Coronary artery (tissue), 2 donors: Measurements from ENCODE around the gene TRIM13.

Experiments used
- DNase-seq: peaks from one replicate; pipeline ENCODE4 v3.0.0-alpha.2; 2017; ENCODE audit warnings: low spot score
- H3K27ac ChIP-seq, 2 donors: fragments of 200-600 bp; sonication (generic); one replicate each; pipeline ENCODE4 v1.5.1; 2016 to 2019
- H3K4me3 ChIP-seq: fragments of 200-600 bp; sonication (generic); 2 replicates; pipeline ENCODE4 v1.5.1; 2016; ENCODE audit warnings: mild to moderate bottlenecking, moderate library complexity
- TF ChIP-seq, protein P1 (sequence below): fragments of 200-600 bp; sonication (generic); IDR thresholded peaks from one replicate; pipeline ENCODE4 v1.5.1; 2019; ENCODE audit warnings: antibody characterized with exemption

Gene TRIM13

DNA sequence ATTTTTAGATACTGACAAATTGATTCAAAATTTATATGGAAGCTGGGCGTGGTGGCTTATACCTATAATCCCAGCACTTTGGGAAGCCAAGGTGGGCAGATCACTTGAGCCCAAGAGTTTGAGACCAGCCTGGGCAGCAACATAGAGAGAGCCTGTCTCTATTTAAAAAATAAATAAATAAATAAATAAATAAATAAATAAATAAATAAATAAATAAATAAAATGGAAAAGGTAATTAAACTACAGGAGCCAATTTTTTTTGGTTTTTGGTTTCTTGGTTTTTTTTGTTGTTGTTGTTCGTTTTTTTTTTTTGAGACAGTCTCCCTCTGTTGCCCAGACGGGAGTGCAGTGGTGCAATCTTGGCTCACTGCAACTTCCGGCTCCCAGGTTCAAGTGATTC is 29.4 kb upstream of the TRIM13 start:
- TF ChIP-seq, protein P1, sequence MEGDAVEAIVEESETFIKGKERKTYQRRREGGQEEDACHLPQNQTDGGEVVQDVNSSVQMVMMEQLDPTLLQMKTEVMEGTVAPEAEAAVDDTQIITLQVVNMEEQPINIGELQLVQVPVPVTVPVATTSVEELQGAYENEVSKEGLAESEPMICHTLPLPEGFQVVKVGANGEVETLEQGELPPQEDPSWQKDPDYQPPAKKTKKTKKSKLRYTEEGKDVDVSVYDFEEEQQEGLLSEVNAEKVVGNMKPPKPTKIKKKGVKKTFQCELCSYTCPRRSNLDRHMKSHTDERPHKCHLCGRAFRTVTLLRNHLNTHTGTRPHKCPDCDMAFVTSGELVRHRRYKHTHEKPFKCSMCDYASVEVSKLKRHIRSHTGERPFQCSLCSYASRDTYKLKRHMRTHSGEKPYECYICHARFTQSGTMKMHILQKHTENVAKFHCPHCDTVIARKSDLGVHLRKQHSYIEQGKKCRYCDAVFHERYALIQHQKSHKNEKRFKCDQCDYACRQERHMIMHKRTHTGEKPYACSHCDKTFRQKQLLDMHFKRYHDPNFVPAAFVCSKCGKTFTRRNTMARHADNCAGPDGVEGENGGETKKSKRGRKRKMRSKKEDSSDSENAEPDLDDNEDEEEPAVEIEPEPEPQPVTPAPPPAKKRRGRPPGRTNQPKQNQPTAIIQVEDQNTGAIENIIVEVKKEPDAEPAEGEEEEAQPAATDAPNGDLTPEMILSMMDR = no peak
- no peak overlapping the region for H3K27ac ChIP-seq
- no peak overlapping the region for H3K4me3 ChIP-seq
- no peak for DNase-seq

DNA sequence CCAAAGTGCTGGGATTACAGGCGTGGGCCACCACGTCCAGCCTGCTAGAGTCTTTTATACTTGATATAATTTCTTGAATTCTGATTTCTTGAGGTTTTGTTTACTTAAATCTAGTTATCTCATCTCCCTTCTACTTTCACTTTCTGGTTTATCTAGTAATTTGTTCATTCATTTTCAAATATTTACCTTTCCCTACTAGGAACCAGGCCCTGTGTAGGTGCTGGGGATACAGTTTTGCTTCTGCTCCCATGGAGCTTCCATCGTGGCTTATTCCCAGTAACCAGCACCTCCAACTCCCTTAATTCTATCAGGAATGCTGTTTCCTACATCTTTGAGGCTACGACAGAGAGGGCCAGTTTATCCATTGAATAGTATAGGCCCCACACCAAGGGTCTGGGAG is 24.1 kb upstream of the TRIM13 start:
- DNase-seq = no peak
- TF ChIP-seq, protein P1 = no peak
- H3K4me3 ChIP-seq = no peak overlapping the region
- H3K27ac ChIP-seq = no peak overlapping the region

DNA sequence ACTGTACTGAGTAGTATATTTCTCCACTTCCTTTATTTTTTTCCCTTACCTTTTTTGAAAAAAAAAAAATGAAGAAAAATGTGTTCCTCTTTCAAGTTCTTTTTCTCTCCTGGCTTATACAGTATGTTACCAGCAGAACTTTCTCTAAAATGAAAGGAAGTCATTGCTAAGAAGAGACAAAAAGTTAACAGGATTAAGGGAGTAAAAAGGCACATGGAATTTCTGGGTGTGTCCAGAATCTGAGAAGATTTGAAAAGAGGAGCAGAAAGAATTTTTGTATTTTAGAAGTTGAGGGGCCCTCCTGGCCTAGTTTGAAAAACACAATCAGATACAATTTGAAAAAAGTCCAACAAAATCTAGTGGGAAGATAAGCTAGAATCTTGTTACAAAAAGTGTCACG is 21.0 kb upstream of the TRIM13 start:
- TF ChIP-seq, protein P1 = no peak
- no peak overlapping the region for H3K27ac ChIP-seq
- no peak for DNase-seq
- no peak overlapping the region for H3K4me3 ChIP-seq

DNA sequence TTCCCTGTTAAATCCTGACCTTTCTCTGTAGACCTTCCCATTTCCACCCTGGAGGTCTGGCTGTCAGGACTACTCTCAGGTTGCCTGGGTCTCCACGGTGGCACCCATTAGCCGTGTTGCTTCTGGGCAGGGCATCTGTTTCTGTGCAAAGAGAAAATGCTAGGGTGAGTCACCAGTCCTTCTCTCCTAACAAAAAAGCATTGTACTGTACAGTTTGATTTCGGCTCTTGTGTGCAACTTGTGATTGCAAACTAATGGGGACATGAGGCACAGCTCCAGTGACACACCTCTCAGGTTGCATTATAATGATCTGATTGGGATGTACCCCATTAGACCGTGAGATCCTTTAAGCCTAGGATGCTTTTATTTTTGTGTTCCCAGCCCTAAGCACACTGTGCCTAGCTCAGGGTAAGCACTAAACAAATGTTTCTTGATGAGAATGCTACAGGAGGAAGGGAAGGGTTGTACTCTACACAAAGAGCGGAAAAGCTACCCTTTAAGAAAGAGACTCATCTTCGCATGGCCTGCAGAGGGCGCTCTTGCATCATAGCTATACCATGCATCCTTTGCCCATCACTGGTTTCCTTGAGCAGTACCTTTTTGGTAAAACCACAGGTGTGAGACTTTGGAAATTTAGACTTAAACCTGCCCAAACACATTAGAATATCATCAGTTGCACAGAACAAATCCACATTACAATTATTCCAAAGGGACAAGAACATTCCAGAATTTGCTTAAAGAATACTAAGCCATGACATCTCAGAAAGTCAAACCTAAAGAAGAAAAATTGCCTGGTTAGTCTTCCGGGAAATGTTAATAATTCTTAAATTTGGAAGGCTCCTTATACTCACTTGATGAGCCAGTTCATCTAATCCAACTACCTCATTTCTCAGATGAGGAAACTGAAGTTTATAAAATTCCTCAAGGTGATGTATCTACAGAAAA is 20.3 kb upstream of the TRIM13 start:
- DNase-seq = no peak
- Histone ChIP-seq H3K4me3 (no peak overlapping the region), H3K27ac (no peak overlapping the region)
- TF ChIP-seq, protein P1 = peak; percentile 78

DNA sequence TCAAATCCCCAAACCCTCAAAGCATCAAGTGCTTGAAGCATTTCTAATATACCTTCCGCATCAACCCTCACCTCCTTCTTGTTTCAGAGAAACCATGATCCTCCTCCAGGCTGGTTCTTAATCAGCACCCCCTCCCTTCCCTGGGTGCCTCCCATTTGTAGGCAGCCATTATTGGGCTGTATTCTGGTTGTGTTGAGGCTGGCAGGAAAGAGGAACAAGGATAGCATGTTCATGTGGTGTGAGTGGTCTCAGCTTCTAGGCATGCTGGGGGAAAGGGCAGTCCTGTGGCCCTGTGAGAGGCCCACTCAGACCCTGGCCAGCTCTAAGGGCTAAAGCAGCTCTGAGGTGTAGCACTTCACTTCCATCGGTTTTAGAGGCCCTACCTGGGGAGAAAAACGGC is 18.9 kb upstream of the TRIM13 start:
- Histone ChIP-seq H3K4me3 (no peak overlapping the region), H3K27ac (no peak overlapping the region)
- TF ChIP-seq, protein P1 = no peak
- no peak for DNase-seq

DNA sequence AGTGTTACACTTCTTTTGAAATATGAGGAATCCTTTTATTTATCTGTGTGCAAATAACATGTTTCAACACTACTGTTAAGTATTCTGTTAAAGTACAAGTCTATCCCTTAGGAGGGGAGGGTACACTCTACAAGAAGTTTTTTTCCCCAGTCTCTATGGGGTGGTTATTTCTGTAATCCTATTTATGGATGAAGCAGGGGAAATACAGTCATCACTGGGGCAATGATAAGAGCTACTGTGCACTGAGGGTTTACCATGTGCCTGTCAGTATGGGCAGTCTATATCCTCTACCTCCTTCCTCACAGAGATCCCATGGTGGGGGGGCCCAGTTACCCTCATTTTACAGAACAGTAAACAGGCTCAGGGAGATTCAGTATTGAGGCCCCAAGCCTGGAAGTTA is 16.6 kb upstream of the TRIM13 start:
- no peak for DNase-seq
- Histone ChIP-seq H3K27ac (no peak overlapping the region), H3K4me3 (no peak overlapping the region)
- TF ChIP-seq, protein P1 = no peak

DNA sequence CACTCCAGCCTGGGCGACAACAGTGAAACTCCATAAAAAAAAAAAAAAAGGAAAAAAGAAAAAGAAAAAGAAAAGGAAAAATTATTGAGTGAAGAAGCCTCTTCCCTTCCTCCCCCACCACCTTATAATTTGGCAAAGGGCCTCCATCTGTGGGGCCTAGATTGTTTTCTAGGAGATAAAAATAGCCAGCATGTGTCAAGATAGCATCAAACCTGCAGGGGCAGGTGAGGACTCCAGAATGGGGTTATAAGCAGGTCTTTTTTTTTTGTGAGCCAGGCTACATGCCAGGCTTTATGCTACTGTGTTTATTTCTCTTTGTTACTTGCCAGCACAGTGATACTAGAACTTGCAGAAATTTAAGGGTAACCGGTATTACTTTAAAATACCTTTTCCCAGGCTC is 11.7 kb upstream of the TRIM13 start:
- H3K4me3 ChIP-seq = no peak overlapping the region
- H3K27ac ChIP-seq = no peak overlapping the region
- TF ChIP-seq, protein P1 = no peak
- DNase-seq = no peak
